ENCODE data around the gene TTN. TPM values are rescaled to one million over a fixed set of nuclear protein-coding genes. Genes with fewer than 3 reads are reported as not detected.

Gene TTN
- total RNA-seq, 4 donors from 2014 or later: 9.3 to 59.8 (median 29.4) TPM

DNA sequence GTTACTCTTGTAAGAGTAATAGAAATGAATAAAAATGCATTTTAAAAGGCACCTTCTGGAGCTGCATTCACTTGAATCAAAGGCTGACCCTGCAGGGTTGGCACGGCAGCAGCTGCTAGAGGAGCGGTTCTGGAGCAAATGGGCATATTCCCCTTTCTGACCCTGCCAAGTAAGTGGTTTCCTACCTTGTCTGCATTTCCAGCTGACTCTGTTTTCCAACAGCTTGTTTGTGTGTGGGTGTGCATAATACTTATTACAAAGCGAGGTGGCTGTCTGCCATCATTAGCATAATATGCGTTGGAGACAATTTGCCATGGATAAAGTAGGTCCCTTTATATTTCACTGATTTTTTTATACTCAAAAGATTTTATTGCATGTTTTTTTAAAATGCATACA is 21.3 kb upstream of the TTN start:
- TF ChIP-seq, protein P1, sequence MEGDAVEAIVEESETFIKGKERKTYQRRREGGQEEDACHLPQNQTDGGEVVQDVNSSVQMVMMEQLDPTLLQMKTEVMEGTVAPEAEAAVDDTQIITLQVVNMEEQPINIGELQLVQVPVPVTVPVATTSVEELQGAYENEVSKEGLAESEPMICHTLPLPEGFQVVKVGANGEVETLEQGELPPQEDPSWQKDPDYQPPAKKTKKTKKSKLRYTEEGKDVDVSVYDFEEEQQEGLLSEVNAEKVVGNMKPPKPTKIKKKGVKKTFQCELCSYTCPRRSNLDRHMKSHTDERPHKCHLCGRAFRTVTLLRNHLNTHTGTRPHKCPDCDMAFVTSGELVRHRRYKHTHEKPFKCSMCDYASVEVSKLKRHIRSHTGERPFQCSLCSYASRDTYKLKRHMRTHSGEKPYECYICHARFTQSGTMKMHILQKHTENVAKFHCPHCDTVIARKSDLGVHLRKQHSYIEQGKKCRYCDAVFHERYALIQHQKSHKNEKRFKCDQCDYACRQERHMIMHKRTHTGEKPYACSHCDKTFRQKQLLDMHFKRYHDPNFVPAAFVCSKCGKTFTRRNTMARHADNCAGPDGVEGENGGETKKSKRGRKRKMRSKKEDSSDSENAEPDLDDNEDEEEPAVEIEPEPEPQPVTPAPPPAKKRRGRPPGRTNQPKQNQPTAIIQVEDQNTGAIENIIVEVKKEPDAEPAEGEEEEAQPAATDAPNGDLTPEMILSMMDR (IDR thresholded peaks at IDR 0.05; ENCODE audit: low read depth): no peak

DNA sequence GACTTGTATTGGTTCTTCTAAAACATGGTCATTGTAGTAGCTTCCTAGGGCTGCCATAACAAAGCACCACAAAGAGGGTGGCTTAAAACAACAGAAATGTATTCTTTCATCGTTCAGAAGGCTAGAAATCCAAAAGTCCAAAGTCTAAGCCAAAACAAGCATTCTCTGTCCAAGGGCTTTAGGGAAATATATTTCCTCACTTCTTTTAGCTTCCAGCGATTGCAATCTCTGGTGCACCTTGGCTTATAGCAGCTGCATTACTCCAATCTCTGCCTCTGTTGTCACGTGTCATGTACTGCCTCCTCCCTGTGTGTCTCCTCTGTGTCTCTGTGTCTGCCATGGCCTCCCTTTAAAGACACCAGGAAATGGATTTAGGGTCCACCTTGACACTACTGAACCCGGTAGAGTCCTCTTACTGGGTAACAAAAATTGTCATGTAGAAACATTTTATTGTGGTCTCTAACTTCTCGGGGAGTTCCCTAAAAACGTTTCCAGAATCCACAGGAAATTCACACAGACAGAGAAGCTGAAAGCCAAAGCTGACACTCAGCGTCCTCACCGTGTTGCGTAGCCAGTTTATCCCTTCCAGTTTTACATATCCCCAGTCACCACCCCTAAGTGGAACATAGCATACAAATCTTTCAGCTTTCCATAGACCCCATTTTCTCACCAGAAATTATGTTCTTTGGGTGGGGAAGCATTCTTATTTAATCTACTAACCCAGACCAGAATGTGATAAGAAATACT is 20.7 kb upstream of the TTN start:
- TF ChIP-seq, protein P1 (IDR thresholded peaks at IDR 0.05; ENCODE audit: low read depth): no peak

DNA sequence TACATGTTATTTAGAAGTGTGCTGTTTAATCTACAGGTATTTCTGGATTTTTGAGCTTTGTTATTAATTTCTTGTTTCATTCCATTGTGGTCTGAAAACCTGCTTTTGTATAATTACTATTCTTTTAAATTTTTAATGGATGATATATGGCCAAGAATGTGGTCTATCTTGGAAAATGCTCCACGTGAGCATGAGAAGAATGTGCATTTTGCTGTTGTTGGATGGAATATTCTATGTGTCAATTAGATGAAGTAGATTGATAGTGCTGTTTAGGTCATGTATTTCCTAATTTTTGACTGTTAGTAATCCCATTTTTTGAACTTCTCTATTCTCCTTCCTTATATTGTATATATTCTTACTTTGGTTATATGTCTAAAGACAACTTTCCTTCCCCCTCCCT is 19.9 kb upstream of the TTN start:
- TF ChIP-seq, protein P1 (IDR thresholded peaks at IDR 0.05; ENCODE audit: low read depth): no peak

DNA sequence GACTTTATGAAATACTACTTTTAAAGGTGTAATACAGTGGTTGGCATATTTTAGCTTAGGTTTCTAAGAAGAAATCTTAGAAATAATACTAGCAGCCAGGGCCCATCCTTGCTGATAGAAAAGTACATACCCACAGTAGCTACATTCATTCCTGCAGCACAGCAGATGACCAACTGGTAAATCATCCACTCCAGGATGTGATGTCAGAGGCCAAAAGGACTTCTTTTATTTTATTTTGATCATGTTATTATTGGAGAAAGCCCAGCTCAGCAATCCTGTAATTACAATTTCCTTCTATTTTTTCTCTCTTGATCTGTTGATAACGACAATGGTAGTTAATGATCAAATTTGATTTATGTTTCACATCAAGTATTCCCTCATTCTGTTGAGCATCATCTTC is 18.0 kb upstream of the TTN start:
- TF ChIP-seq, protein P1 (IDR thresholded peaks at IDR 0.05; ENCODE audit: low read depth): no peak

DNA sequence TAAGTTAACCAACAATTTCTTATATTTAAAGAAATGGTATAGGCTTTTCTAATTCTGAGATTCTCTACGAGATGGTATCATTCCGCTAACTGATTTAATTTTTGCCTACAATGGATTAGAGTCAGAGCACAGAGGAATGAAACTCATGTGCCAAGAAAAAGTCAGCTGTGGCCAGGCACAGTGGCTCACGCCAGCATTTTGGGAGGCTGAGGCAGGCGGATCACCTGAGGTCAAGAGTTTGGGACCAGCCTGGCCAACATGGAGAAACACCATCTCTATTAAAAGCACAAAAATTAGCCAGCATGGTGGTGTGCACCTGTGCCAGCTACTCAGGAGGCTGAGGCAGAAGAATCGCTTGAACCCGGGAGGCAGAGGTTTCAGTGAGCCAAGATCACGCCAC is 17.0 kb upstream of the TTN start:
- TF ChIP-seq, protein P1 (IDR thresholded peaks at IDR 0.05; ENCODE audit: low read depth): no peak

DNA sequence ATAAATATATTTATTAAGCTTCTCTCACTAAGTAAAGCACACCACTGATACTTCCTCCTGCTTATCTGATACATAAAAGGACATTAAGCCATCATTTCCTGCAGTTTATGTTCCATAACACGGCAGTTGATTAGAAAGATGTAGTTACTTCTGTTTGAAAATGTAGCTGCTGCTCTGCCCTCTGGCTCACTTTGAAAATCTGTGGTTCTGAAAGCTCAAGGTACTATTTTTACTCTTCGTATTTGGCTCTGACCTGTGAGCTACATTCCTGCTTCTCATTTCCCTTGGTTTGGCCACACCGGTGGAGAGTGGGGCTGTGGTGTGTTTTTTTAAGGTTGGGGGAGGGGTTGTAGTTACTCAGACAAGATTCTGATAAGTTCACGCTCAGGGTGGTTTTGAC is 12.8 kb upstream of the TTN start:
- TF ChIP-seq, protein P1 (IDR thresholded peaks at IDR 0.05; ENCODE audit: low read depth): no peak

DNA sequence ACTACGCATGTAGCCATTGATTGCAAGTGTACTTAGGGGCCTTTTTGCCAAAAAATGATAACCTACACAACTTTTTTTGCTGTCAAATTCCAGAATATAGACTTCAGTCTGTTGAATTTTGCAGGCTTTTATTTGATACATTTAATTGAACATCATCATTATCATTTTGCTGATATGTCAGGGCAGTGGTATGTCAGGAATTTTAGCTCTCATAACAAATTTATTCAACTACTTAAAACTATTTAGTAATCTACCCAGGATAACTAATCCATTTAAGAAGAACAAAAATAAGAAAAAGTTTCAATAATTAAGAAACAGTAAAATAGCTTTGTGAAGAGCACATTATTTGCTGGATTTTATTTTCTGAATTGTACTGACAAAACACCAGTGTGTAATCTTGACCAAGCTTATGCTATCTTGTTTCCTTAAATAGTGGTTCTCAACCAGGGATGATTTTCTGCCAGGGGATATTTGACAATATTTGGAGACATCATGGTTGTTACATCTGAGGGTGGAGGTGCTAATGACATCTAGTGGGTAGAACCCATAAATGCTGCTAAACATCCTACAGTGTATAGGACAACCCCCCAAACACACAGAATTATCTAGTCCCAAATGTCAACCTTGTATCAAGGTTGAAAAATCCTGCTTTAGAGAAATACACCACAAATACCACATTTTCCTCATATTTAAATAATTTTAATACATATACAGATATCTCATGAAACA is 12.1 kb upstream of the TTN start:
- TF ChIP-seq, protein P1 (IDR thresholded peaks at IDR 0.05; ENCODE audit: low read depth): no peak
